H9 (cell line): Measurements from ENCODE around the gene PBX4. TPM values are rescaled to one million over a fixed set of nuclear protein-coding genes. Genes with fewer than 3 reads are reported as not detected.

Experiments
- DNase-seq: peaks from one replicate; pipeline ENCODE4 v3.0.0-alpha.2; 2017
- H2AFZ ChIP-seq: one replicate; pipeline ENCODE4 v1.6.1; 2013; ENCODE audit warnings: mild to moderate bottlenecking, low read length, control low read depth, moderate library complexity
- H2AK5ac ChIP-seq: 2 replicates; pipeline ENCODE4 v1.6.1; 2013; ENCODE audit warnings: low read length, control low read depth, mixed read lengths; ENCODE audit not compliant: insufficient read length
- H2BK120ac ChIP-seq: one replicate; pipeline ENCODE4 v1.6.1; 2013; ENCODE audit warnings: low read depth, mild to moderate bottlenecking, low read length, control low read depth, inconsistent platforms; ENCODE audit not compliant: poor library complexity, severe bottlenecking
- H2BK12ac ChIP-seq: 2 replicates; pipeline ENCODE4 v1.6.1; 2013; ENCODE audit warnings: low read length, control low read depth, mixed read lengths, low read depth; ENCODE audit not compliant: insufficient read length
- H2BK15ac ChIP-seq: 2 replicates; pipeline ENCODE4 v1.6.1; 2013; ENCODE audit warnings: low read depth, low read length, control low read depth
- H2BK20ac ChIP-seq: one replicate; pipeline ENCODE4 v1.6.1; 2013; ENCODE audit warnings: low read depth, mild to moderate bottlenecking, low read length, control low read depth, inconsistent platforms; ENCODE audit not compliant: poor library complexity, severe bottlenecking
- H2BK5ac ChIP-seq: 2 replicates; pipeline ENCODE4 v1.6.1; 2013; ENCODE audit warnings: low read length, control low read depth, mixed read lengths; ENCODE audit not compliant: insufficient read length
- H3K14ac ChIP-seq: 2 replicates; pipeline ENCODE4 v1.6.1; 2013; ENCODE audit warnings: low read length, control low read depth; ENCODE audit not compliant: insufficient read depth
- H3K18ac ChIP-seq: 2 replicates; pipeline ENCODE4 v1.6.1; 2013; ENCODE audit warnings: low read depth, mild to moderate bottlenecking, mixed read lengths, low read length, control low read depth; ENCODE audit not compliant: insufficient read length
- H3K23ac ChIP-seq: 2 replicates; pipeline ENCODE4 v1.6.1; 2013; ENCODE audit warnings: low read length, control low read depth, mixed read lengths, low read depth; ENCODE audit not compliant: insufficient read length
- H3K23me2 ChIP-seq: 2 replicates; pipeline ENCODE4 v1.6.1; 2013; ENCODE audit warnings: low read depth, mild to moderate bottlenecking, mixed read lengths, low read length, control low read depth; ENCODE audit not compliant: insufficient read length, poor library complexity, severe bottlenecking
- H3K27ac ChIP-seq: 2 replicates; pipeline ENCODE4 v1.5.1; 2013; ENCODE audit warnings: low read length, control low read depth, mixed read lengths, low read depth; ENCODE audit not compliant: insufficient read length
- H3K27me3 ChIP-seq: 2 replicates; pipeline ENCODE4 v1.6.1; 2013; ENCODE audit warnings: low read length, control low read depth, inconsistent platforms; ENCODE audit not compliant: insufficient read depth
- H3K4ac ChIP-seq: 2 replicates; pipeline ENCODE4 v1.6.1; 2013; ENCODE audit warnings: low read depth, mild to moderate bottlenecking, control low read depth, inconsistent platforms, low read length, moderate library complexity
- H3K4me1 ChIP-seq: 2 replicates; pipeline ENCODE4 v1.6.1; 2013; ENCODE audit warnings: low read length, control low read depth, inconsistent platforms; ENCODE audit not compliant: insufficient read depth
- H3K4me2 ChIP-seq: 2 replicates; pipeline ENCODE4 v1.6.1; 2013; ENCODE audit warnings: low read length, control low read depth, mixed read lengths; ENCODE audit not compliant: insufficient read length, insufficient read depth
- H3K56ac ChIP-seq: 2 replicates; pipeline ENCODE4 v1.6.1; 2013; ENCODE audit warnings: low read depth, mild to moderate bottlenecking, mixed read lengths, low read length, control low read depth; ENCODE audit not compliant: insufficient read length
- H3K79me1 ChIP-seq: 2 replicates; pipeline ENCODE4 v1.6.1; 2013; ENCODE audit warnings: low read depth, mild to moderate bottlenecking, moderate library complexity, low read length, control low read depth, inconsistent platforms; ENCODE audit not compliant: insufficient read depth, poor library complexity, severe bottlenecking
- H3K79me2 ChIP-seq: 2 replicates; pipeline ENCODE4 v1.6.1; 2013; ENCODE audit warnings: low read length, control low read depth, inconsistent platforms; ENCODE audit not compliant: insufficient read depth
- H3K9ac ChIP-seq: 2 replicates; pipeline ENCODE4 v1.6.1; 2013; ENCODE audit warnings: low read length, control low read depth, mixed read lengths; ENCODE audit not compliant: insufficient read length; ENCODE audit errors: extremely low read depth
- H3K9me3 ChIP-seq: one replicate; pipeline ENCODE4 v1.6.1; 2013; ENCODE audit warnings: low read depth, low read length, inconsistent platforms; ENCODE audit not compliant: control insufficient read depth
- H3T11ph ChIP-seq: one replicate; pipeline ENCODE4 v1.6.1; 2013; ENCODE audit warnings: mild to moderate bottlenecking, low read length, control low read depth, inconsistent platforms
- H4K20me1 ChIP-seq: one replicate; pipeline ENCODE4 v1.6.1; 2013; ENCODE audit not compliant: control insufficient read depth, insufficient read length, insufficient read depth
- H4K5ac ChIP-seq: 2 replicates; pipeline ENCODE4 v1.6.1; 2013; ENCODE audit warnings: low read depth, mild to moderate bottlenecking, mixed read lengths, low read length, control low read depth; ENCODE audit not compliant: insufficient read length
- H4K8ac ChIP-seq: replicated peaks from 2 replicates; pipeline ENCODE4 v1.6.1; 2013; ENCODE audit warnings: low read length, control low read depth, mixed read lengths, low read depth; ENCODE audit not compliant: insufficient read length
- H4K91ac ChIP-seq: 2 replicates; pipeline ENCODE4 v1.6.1; 2013; ENCODE audit warnings: low read depth, mild to moderate bottlenecking, moderate library complexity, mixed read lengths, low read length, control low read depth; ENCODE audit not compliant: insufficient read length
- H3K27ac Mint-ChIP-seq, 3 experiments: 2 replicates in 2 of 3; 3 replicates in 1 of 3; pipeline ENCODE4 v1.8.0; 2020 to 2021; ENCODE audit warnings: mixed read lengths in 3 of 3, mild to moderate bottlenecking in 1 of 3, moderate library complexity in 1 of 3
- H3K27me3 Mint-ChIP-seq: 2 replicates; pipeline ENCODE4 v1.8.0; 2021; ENCODE audit warnings: low read depth, mild to moderate bottlenecking, moderate library complexity, mixed read lengths
- H3K36me3 Mint-ChIP-seq, 3 experiments: 2 replicates in 2 of 3; 3 replicates in 1 of 3; pipeline ENCODE4 v1.8.0; 2020 to 2021; ENCODE audit warnings: low read depth in 3 of 3, mixed read lengths in 3 of 3; ENCODE audit not compliant: insufficient read depth in 1 of 3
- H3K4me1 Mint-ChIP-seq, 2 experiments: 2 replicates each; pipeline ENCODE4 v1.8.0; 2020; ENCODE audit warnings: mixed read lengths in 2 of 2
- H3K4me3 Mint-ChIP-seq, 2 experiments: 2 replicates in 1 of 2; 3 replicates in 1 of 2; pipeline ENCODE4 v1.8.0; 2020 to 2021; ENCODE audit warnings: mild to moderate bottlenecking in 2 of 2, mixed read lengths in 2 of 2, moderate library complexity in 1 of 2
- H3K9me3 Mint-ChIP-seq, 2 experiments: 2 replicates in 1 of 2; 3 replicates in 1 of 2; pipeline ENCODE4 v1.8.0; 2020; ENCODE audit warnings: mild to moderate bottlenecking in 2 of 2, mixed read lengths in 2 of 2, moderate library complexity in 1 of 2
- CTCF ChIP-seq: fragments of 200-600 bp; sonication (generic); conservative IDR thresholded peaks from 3 replicates; pipeline ENCODE4 v1.8.0; 2021; ENCODE audit warnings: antibody characterized with exemption, mild to moderate bottlenecking
- WGBS: extraction: QIAGEN DNeasy Blood & Tissue Kit; methylation state at CpG from one replicate; pipeline ENCODE4 v1.1.7; 2013; ENCODE audit warnings: missing lambda C conversion rate, low lambda C conversion rate, mixed read lengths; ENCODE audit not compliant: insufficient read length; ENCODE audit errors: extremely low coverage; 5-methylcytosine and 5-hydroxymethylcytosine counted together
- total RNA-seq: library from RNA; stranded (reverse); gene quantifications from 2 replicates; pipeline ENCODE4 v1.2.1, GENCODE V29; 2021

PBX4 gene
- total RNA-seq, 1 experiment from 2014 or later, result 3.3 TPM

- no peaks in the 10 kb centered on the region; the same call in 1 of the 2 replicates for H3K27me3 Mint-ChIP-seq
- no peak overlapping the region for H2BK12ac ChIP-seq
- no peak overlapping the region for H4K8ac ChIP-seq
- no peaks in the 10 kb centered on the region for H3K27me3 ChIP-seq
- no peaks in the 10 kb centered on the region for H3K79me1 ChIP-seq
- TF ChIP-seq CTCF, result no peak
- DNase-seq, result no peak
- H4K20me1 ChIP-seq, result no peaks in the 10 kb centered on the region
- peaks cover 22 to 77% (median 68%) of the 10 kb centered on the region in 3 experiments; a peak in 6 of 7 replicates for H3K36me3 Mint-ChIP-seq
- no peaks in the 10 kb centered on the region for H3K9me3 Mint-ChIP-seq
- no peak overlapping the region for H3K4me2 ChIP-seq
- no peak overlapping the region for H3K9ac ChIP-seq
- no peak overlapping the region for H3K18ac ChIP-seq
- no peak overlapping the region for H3K4me3 Mint-ChIP-seq
- no peaks in the 10 kb centered on the region for H3K79me2 ChIP-seq
- H3K4ac ChIP-seq, result no peak overlapping the region
- no peak overlapping the region for H2AK5ac ChIP-seq
- peak overlapping the region in 1 of 3 experiments; percentile 50; a peak in 1 of 7 replicates for H3K27ac Mint-ChIP-seq
- H3K56ac ChIP-seq, result no peak overlapping the region
- peaks cover 8% of the 10 kb centered on the region for H3K23me2 ChIP-seq
- peaks cover 6 to 8% of the 10 kb centered on the region in 2 experiments for H3K4me1 Mint-ChIP-seq
- no peak overlapping the region for H4K5ac ChIP-seq
- H3K14ac ChIP-seq, result no peak overlapping the region
- whole genome bisulfite sequencing, result no CpG with 5 or more reads among the region's 29 CpGs
- H4K91ac ChIP-seq, result no peak overlapping the region
- H2AFZ ChIP-seq, result no peak overlapping the region
- H2BK20ac ChIP-seq, result no peak overlapping the region
- no peak overlapping the region for H2BK15ac ChIP-seq
- H3K27ac ChIP-seq, result no peak overlapping the region
- no peaks in the 10 kb centered on the region for H3K9me3 ChIP-seq
- H2BK120ac ChIP-seq, result no peak overlapping the region
- no peak overlapping the region for H3K23ac ChIP-seq
- H2BK5ac ChIP-seq, result no peak overlapping the region
- H3T11ph ChIP-seq, result no peak overlapping the region
- H3K4me1 ChIP-seq, result no peaks in the 10 kb centered on the region
Measured at GRCh38 chr19:19647037-19647835, 28.7 kb upstream of the PBX4 start.
